ENCODE data around the gene NFYA.
"Not testable (repeated sequence)": the region's sequence is repeated elsewhere in the genome, so short reads cannot be mapped to it uniquely, and the experiment has no call there.

Gene NFYA

GRCh38 chr6:41115027-41115426 lies 42.3 kb downstream of the NFYA start:
- not testable (repeated sequence) for DNase-seq

GRCh38 chr6:41119508-41119907 lies 46.7 kb downstream of the NFYA start:
- DNase-seq, result no peak

GRCh38 chr6:41120058-41120457 lies 47.3 kb downstream of the NFYA start:
- DNase-seq, result no peak

- DNase-seq, result no peak
These were observed 49.6 kb downstream of the NFYA start for GRCh38 chr6:41122373-41122772.

- no peak for DNase-seq
These were observed 50.1 kb downstream of the NFYA start for GRCh38 chr6:41122918-41123317.

- DNase-seq, result no peak
These were observed 52.5 kb downstream of the NFYA start for GRCh38 chr6:41125282-41125681.

GRCh38 chr6:41132254-41132653 lies 59.5 kb downstream of the NFYA start:
- no peak for DNase-seq

- no peak for DNase-seq
These were observed 62.5 kb downstream of the NFYA start for GRCh38 chr6:41135062-41135832.

- no peak for DNase-seq
These were observed 64.1 kb downstream of the NFYA start for GRCh38 chr6:41136911-41137310.

GRCh38 chr6:41147917-41148316 lies 75.1 kb downstream of the NFYA start:
- no peak for DNase-seq
